Activated B cell treated with CpG ODN at 0.5 μM for 24 hours (primary cell): Measurements from ENCODE around the gene PTPN6. TPM values are rescaled to one million over a fixed set of nuclear protein-coding genes. Genes with fewer than 3 reads are reported as not detected.

Source experiments
- ATAC-seq: fragments of 200-7000 bp; cut with Tn5 transposase; one replicate; pipeline ENCODE4 v1.10.0; 2021; ENCODE audit warnings: low read depth, mild to moderate bottlenecking, moderate library complexity
- CTCF ChIA-PET: fragments of 350-600 bp; sonication (Branson Sonifier 250); formaldehyde crosslinking; loops from one replicate; lab custom pipeline; 2021; ENCODE audit warnings: antibody characterized with exemption; lab: Charles Lee
- POLR2A ChIA-PET: fragments of 350-600 bp; sonication (Branson Sonifier 250); formaldehyde crosslinking; loops from one replicate; lab custom pipeline; 2021; ENCODE audit warnings: antibody characterized with exemption; lab: Charles Lee
- DNase-seq: peaks from one replicate; pipeline ENCODE4 v3.0.0; 2022
- H3K27ac Mint-ChIP-seq: one replicate; pipeline ENCODE4 v1.8.0; 2020; ENCODE audit warnings: mixed read lengths
- H3K27me3 Mint-ChIP-seq: one replicate; pipeline ENCODE4 v1.8.0; 2021; ENCODE audit warnings: mixed read lengths
- H3K36me3 Mint-ChIP-seq: one replicate; pipeline ENCODE4 v1.8.0; 2021; ENCODE audit warnings: low read depth, mixed read lengths
- H3K4me1 Mint-ChIP-seq: one replicate; pipeline ENCODE4 v1.8.0; 2021; ENCODE audit warnings: mixed read lengths
- H3K4me3 Mint-ChIP-seq: one replicate; pipeline ENCODE4 v1.8.0; 2020; ENCODE audit warnings: mild to moderate bottlenecking, mixed read lengths
- H3K9me3 Mint-ChIP-seq: one replicate; pipeline ENCODE4 v1.8.0; 2020; ENCODE audit warnings: mixed read lengths
- CTCF ChIP-seq: fragments of 200-600 bp; IDR thresholded peaks from one replicate; pipeline ENCODE4 v1.8.0; 2022; ENCODE audit warnings: antibody characterized with exemption, mild to moderate bottlenecking
- intact Hi-C: fragments of 100-400 bp; cut with micrococcal nuclease; formaldehyde crosslinking; loops from one replicate; pipeline ENCODE4 v1.15.1; 2024
- total RNA-seq: library from RNA; stranded (reverse); gene quantifications from 2 replicates; pipeline ENCODE4 v1.2.3, GENCODE V29; 2022

Gene PTPN6
- total RNA-seq, 1 donor from 2014 or later = 393 TPM

GRCh38 chr12:6982532-6982931 is 31.4 kb downstream of the PTPN6 start:
- Mint-ChIP-seq H3K9me3 (no peaks in the 10 kb centered on the region), H3K27ac (no peak overlapping the region), H3K27me3 (no peaks in the 10 kb centered on the region), H3K4me3 (no peak overlapping the region), H3K36me3 (peaks cover 58% of the 10 kb centered on the region), H3K4me1 (no peaks in the 10 kb centered on the region)
- CTCF ChIA-PET = interaction anchor here (0.7 kb wide), 1 partner anchor 113 kb away, joined by 3 read pairs; no protein-coding TSS in a partner anchor
- intact Hi-C loops = no loop called here
- ATAC-seq = no peak
- POLR2A ChIA-PET = interaction anchor here (0.7 kb wide), 1 partner anchor 18 kb away, joined by 3 read pairs; no protein-coding TSS in a partner anchor
- no peak for DNase-seq
- TF ChIP-seq CTCF = no peak

- intact Hi-C loops = no loop called here
- Mint-ChIP-seq H3K36me3 (peaks cover 34% of the 10 kb centered on the region), H3K27ac (no peak overlapping the region), H3K4me3 (no peak overlapping the region), H3K9me3 (no peaks in the 10 kb centered on the region), H3K4me1 (no peaks in the 10 kb centered on the region), H3K27me3 (no peaks in the 10 kb centered on the region)
- DNase-seq (no peak), ATAC-seq (no peak)
- ChIA-PET CTCF (no interaction called here), POLR2A (interaction anchor here (1.0 kb wide), 1 partner anchor 50 kb away, joined by 4 read pairs; no protein-coding TSS in a partner anchor)
- TF ChIP-seq CTCF = no peak
Measured at GRCh38 chr12:6987956-6988553, 36.9 kb downstream of the PTPN6 start.

GRCh38 chr12:6996040-6996441 is 44.9 kb downstream of the PTPN6 start:
- Mint-ChIP-seq H3K4me1 (no peaks in the 10 kb centered on the region), H3K9me3 (no peaks in the 10 kb centered on the region), H3K36me3 (peaks cover 42% of the 10 kb centered on the region), H3K27me3 (no peaks in the 10 kb centered on the region), H3K27ac (no peak overlapping the region), H3K4me3 (no peak overlapping the region)
- ATAC-seq (no peak), DNase-seq (no peak)
- intact Hi-C loops = no loop called here
- ChIA-PET CTCF (no interaction called here), POLR2A (no interaction called here)
- no peak for TF ChIP-seq CTCF

- Mint-ChIP-seq H3K27ac (no peak overlapping the region), H3K36me3 (peaks cover 44% of the 10 kb centered on the region), H3K4me1 (no peaks in the 10 kb centered on the region), H3K4me3 (no peak overlapping the region), H3K9me3 (no peaks in the 10 kb centered on the region), H3K27me3 (no peaks in the 10 kb centered on the region)
- no peak for DNase-seq
- intact Hi-C loops = no loop called here
- ChIA-PET CTCF (interaction anchor here (1.0 to 1.3 kb wide), 3 partner anchors 9 to 110 kb away, joined by 3 to 4 read pairs (median 3); partner anchors contain the start of genes C1RL and LPCAT3), POLR2A (interaction anchor here (1.4 kb wide), 1 partner anchor 19 kb away, joined by 3 read pairs; the partner anchor contains the start of gene LPCAT3)
- ATAC-seq = no peak
- TF ChIP-seq CTCF = no peak
Measured at GRCh38 chr12:6998715-6999451, 47.7 kb downstream of the PTPN6 start.

GRCh38 chr12:7001921-7002591 is 50.9 kb downstream of the PTPN6 start:
- no peak overlapping the region for H3K4me3 Mint-ChIP-seq
- H3K4me1 Mint-ChIP-seq = no peaks in the 10 kb centered on the region
- DNase-seq (no peak), ATAC-seq (no peak)
- no peaks in the 10 kb centered on the region for H3K9me3 Mint-ChIP-seq
- no peaks in the 10 kb centered on the region for H3K27me3 Mint-ChIP-seq
- no peak for TF ChIP-seq CTCF
- H3K36me3 Mint-ChIP-seq = peaks cover 40% of the 10 kb centered on the region
- no peak overlapping the region for H3K27ac Mint-ChIP-seq
- ChIA-PET POLR2A (interaction anchor here (0.7 kb wide), 1 partner anchor 90 kb away, joined by 3 read pairs; no protein-coding TSS in a partner anchor), CTCF (no interaction called here)
- intact Hi-C loops = no loop called here
